C4-2B (cell line): ENCODE measurements around the gene OR5AP2.
A peak's percentile ranks its signal among the peaks of the same experiment; 100 is the strongest.
"Not testable (repeated sequence)": the region's sequence is repeated elsewhere in the genome, so short reads cannot be mapped to it uniquely, and the experiment has no call there.

Experiments used
- H3K27ac ChIP-seq: fragments of 450-650 bp; 2 replicates; pipeline ENCODE4 v1.5.1; 2017
- CTCF ChIP-seq: fragments of 450-650 bp; conservative IDR thresholded peaks from 2 replicates; pipeline ENCODE4 v1.5.1; 2017; ENCODE audit warnings: mild to moderate bottlenecking
- ZFX ChIP-seq: fragments of 450-650 bp; IDR thresholded peaks from 2 replicates; pipeline ENCODE4 v1.6.1; 2017

OR5AP2 gene

GRCh38 chr11:56632329-56632728, 9.9 kb downstream of the OR5AP2 start:
- H3K27ac ChIP-seq: no peak overlapping the region
- TF ChIP-seq ZFX (no peak), CTCF (no peak)

- TF ChIP-seq ZFX (no peak), CTCF (no peak)
Measured at GRCh38 chr11:56625946-56626345, 16.3 kb downstream of the OR5AP2 start.

GRCh38 chr11:56624661-56625110, 17.6 kb downstream of the OR5AP2 start:
- no peak overlapping the region for H3K27ac ChIP-seq
- peak; percentile 86 for TF ChIP-seq CTCF
- no peak for TF ChIP-seq ZFX

More at GRCh38 chr11:56625946-56626345, 16.3 kb downstream of the OR5AP2 start:
- no peak overlapping the region for H3K27ac ChIP-seq

- TF ChIP-seq CTCF (no peak), ZFX (no peak)
- no peak overlapping the region for H3K27ac ChIP-seq
Measured at GRCh38 chr11:56611174-56611573, 31.1 kb downstream of the OR5AP2 start.

GRCh38 chr11:56592088-56592717, 50.0 kb downstream of the OR5AP2 start:
- not testable (repeated sequence) for H3K27ac ChIP-seq
